Right lobe of liver (tissue), 4 donors: Measurements from ENCODE around the gene OTOP2.

Experiments used
- CTCF ChIP-seq, 4 donors: fragments of 200-600 bp in 3 of 4; fragments of 450-650 bp in 1 of 4; IDR thresholded peaks; one replicate each; pipeline versions ENCODE4 v1.5.1 to v1.8.0; 2016 to 2022; ENCODE audit warnings: antibody characterized with exemption in 4 of 4, mild to moderate bottlenecking in 2 of 4
- POLR2A ChIP-seq: fragments of 450-650 bp; IDR thresholded peaks from one replicate; pipeline ENCODE4 v1.6.1; 2017; ENCODE audit warnings: antibody characterized with exemption, mild to moderate bottlenecking
- donor health status: DM: no; HTN: no; CAD: no.
- donor health status: DM: no; HTN: no; CAD: no.
- donor health status: DM: no; HTN: yes; CAD: no.

GRCh38 chr17:74883241-74883745 is 40.8 kb upstream of the OTOP2 start:
- TF ChIP-seq CTCF (IDR thresholded peaks at IDR 0.05): no peak
- no peak for TF ChIP-seq POLR2A
